HG02943 (cell line): ENCODE measurements around the gene IQGAP3.
"Not testable (repeated sequence)": the region's sequence is repeated elsewhere in the genome, so short reads cannot be mapped to it uniquely, and the experiment has no call there.

Experiments
- ATAC-seq: cut with Tn5 transposase; IDR thresholded peaks from one replicate; pipeline ENCODE4 v1.9.1; 2021; ENCODE audit warnings: mild to moderate bottlenecking, low read depth, moderate library complexity; ENCODE audit not compliant: unreplicated experiment

The IQGAP3 gene

DNA sequence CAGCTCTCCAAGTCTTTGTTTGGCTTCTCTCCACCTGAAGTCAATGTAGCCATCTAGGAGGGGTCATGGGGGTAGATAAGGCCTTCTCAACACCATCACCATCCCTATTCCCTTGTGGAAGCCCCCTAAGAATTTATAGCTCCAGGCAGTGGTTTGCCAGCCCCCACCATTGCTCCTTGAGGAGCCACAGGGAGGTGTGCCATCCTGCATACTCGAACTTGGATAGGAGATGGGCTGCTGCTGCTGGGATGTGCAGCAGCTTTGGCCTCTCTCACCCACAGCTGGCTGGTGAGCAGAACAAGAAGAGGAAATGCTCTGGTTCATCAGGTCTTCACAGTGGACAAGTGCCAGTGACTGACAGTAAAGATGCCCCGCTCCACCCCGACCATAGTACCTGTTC is 24.1 kb upstream of the IQGAP3 start:
- ATAC-seq = no peak

DNA sequence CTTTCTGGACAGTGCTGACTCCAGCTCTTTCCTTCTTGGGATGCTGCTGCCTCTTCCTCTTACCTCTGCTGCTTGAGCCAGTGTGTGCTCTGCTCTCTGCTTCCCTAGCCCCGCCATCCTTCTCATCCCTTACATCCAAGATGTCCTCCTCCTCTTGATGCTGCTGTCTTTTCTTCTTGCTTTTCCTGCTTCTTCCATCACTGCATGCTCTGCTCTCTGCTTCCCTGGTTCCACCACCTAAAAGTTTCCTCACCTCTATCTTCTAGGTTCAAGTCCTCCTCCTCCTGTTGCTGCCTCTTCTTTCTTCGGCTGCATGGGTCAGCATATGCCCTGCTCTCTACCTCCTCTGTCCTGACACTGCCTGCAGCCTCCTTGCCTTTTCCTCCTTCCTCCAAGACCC is 22.7 kb upstream of the IQGAP3 start:
- ATAC-seq = no peak

DNA sequence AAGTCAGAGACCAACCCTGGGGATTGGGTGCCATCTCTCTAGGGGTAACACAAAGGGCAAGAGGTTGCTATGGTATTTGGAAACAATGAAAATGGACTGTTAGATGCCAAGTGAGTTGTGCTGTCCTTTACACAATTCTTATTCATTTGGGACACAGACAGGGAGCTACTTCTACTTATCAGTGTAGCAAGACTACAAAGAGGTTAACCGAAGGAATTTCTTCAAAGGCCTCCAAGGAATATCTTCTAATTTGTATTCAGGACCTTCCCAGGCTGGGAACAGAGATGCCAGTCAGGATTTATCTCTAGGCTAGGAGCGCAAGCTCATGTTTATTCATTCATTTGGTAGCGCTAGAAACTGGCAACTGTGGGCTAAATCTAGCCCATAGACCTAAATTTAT is 21.8 kb upstream of the IQGAP3 start:
- no peak for ATAC-seq

DNA sequence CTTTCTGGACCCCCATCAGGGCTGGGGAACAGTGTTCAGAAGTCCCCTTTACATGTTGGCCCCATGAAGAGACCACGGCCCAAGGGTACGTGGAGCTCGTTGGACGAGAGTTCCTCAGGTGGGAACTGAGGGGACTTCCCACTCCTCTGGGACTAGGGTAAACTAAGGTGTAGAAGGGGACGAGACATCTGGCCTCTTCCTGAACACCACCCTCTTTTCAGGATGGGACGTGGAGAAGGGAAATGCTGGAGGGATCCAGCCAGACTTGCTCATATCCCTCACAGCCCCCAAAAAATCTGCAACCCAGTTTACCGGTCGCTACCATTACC is 21.3 kb upstream of the IQGAP3 start:
- no peak for ATAC-seq

DNA sequence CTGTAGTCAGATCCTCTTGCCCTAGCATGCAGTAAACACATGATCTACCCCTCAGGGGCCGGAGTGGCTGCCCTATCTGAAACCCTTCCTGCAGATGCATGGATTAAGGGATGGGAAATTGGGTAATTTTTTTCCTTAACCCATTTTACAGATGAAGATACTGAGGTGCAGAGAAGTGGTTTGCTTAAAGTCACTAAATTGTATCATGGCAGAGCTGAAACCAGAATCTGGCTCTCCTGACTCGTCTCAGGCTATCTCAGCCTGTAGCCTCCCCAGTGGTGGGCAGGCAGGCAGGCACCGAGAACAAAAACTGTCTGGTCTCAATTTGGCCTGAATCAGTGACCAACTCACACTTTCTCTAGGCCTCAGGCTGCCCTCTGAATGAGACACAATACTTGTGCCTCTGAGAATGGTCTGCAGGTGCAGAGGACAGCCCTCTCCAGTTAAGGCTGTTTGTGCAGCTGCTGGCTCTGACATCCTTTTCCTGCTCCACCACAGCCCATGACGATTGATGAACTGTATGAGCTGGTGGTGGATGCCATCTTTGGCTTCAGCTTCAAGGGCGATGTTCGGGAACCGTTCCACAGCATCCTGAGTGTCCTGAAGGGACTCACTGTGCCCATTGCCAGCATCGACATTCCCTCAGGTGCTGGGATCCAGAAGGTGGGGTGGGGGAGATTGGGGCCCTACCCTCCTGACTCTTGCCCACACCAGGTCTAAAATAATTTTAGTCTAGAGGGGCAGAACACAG is 20.7 kb upstream of the IQGAP3 start:
- ATAC-seq = no peak

DNA sequence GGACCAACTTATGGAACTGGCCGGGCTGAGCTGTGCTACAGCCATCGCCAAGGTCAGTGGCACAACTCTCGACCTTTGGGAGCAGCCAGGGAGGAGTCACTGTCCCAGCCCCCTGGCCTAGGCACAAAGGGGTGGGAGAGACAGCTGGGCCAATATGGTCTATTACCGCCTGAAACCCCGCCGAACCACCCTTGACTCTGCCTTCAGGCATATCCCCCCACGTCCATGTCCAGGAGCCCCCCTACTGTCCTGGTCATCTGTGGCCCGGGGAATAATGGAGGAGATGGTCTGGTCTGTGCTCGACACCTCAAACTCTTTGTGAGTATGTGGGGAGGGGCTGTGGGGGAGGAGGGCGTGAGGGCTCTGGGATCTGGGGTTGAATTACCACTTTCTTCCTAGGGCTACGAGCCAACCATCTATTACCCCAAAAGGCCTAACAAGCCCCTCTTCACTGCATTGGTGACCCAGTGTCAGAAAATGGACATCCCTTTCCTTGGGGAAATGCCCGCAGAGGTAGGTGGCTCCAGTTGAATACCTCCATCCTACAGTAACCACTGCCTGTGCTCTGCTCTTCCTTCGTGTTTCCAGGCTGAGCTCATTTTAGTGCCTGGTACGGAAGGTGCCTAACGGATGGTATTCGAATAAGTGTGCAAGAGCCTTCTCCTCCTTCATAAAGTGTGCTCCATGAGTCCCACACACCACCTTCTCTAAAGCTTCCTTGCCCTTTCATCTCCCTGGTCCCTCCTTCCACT is 20.0 kb upstream of the IQGAP3 start:
- ATAC-seq = no peak

DNA sequence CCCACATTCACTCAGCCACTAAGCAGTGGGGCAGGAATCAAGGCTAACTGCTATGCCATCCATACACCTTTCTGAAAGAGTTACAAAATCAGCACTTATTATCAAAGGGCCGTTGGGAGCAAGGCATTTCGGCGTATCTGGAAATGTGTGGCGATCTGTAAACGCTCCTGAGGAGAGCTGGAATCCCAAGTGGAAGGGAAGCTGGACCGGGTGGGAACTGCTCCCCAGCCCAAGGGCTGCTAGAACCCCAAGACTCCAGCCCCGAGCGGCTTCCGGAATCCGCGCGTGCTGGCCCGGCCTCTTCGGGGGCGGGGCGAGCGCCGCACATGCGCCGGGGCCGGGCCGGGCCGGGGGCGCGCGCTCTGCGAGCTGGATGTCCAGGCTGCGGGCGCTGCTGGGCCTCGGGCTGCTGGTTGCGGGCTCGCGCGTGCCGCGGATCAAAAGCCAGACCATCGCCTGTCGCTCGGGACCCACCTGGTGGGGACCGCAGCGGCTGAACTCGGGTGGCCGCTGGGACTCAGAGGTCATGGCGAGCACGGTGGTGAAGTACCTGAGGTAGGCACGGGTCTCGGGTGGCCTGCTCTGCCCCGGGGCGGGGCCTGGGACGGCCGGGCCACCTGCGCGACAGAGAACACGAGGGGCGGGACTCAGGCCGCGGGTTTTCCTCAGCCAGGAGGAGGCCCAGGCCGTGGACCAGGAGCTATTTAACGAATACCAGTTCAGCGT is 19.2 kb upstream of the IQGAP3 start, which contains the start of gene NAXE:
NAXE (plus strand) TSS at position 345 of the 726 bp plus-strand sequence; CDS start at position 374, 29 bp downstream.
- ATAC-seq = peak; percentile 79

DNA sequence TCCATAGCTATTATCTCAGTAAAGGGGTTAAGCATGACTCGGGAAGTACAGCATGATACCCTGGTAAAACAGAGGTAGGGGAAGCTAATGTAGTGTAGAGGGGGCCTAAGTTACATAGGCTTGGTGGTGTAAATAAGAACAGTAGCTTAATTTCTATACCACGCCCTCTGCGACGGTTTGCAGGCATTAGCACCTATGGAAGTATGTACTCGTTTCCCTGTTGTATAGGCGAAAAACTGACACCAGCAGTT is 18.7 kb upstream of the IQGAP3 start:
- no peak for ATAC-seq

DNA sequence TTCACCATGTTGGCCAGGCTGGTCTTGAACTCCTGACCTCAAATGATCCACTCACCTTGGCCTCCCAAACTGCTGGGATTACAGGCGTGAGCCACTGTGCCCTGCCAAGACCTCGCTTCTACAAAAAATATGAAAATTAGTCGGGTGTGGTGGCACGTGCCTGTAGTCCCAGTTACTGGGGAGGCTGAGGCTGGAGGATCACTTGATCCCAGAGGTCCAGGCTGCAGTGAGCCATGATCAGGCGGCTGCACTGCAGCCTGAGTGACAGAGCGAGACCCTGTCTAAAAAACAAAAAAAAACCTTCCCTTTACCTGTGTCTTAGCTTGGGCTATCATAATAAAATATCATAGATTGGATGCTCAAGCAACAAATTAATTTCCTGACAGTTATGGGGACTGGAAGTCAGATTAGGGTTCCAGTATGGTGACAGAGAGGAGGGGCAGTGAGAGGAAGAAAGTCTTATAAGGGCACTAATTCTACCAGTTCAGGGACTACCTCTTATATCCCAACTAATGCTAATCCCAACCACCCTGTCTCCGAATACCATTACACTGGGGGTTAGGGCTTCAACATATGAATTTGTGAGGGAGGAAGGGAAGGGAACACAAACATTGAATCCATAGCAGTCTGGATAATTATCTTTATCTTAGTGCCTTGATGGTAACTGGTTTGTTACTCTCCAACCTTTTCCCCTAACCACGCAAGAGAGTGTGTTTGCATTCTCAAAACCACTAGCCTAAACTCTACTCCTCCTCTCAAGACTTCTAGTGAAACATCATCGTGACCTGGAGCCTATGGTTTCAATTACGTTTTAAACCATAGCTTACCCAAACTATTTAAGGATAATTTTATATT is 18.2 kb upstream of the IQGAP3 start:
- ATAC-seq = no peak

DNA sequence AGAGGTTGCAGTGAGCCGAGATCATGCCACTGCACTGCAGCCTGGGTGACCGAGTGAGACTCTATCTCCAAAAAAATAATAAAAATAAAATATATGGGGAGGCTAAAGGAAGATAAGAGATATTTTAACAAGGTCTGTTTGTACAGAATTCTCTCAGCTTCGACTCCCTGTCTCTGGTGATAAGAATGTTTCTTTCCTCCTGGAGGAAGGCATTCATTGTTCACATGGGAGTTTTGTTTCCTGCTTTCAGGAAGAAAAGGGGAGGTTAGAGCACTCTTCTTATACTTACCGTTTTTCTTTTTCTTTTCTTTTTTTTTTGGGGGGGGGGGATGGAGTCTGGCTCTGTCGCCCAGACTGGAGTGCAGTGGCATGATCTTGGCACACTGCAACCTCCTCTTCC is 17.2 kb upstream of the IQGAP3 start:
- no peak for ATAC-seq

DNA sequence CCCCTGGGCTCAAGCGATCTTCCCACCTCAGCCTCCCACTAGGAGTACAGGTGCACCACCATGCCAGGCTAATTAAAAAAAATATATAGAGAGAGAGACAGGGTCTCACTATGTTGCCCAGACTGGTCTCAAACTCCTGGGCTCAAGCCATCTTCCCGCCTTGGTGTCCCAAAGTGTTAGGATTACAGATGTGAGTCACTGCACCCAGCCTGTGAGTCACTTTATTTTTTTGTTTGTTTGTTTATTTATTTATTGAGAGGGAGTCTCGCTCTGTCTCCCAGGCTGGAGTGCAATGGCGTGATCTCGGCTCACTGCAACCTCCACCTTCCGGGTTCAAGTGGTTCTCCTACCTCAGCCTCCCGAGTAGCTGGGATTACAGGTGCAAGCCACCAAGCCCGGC is 15.6 kb upstream of the IQGAP3 start:
- ATAC-seq = not testable (repeated sequence)

DNA sequence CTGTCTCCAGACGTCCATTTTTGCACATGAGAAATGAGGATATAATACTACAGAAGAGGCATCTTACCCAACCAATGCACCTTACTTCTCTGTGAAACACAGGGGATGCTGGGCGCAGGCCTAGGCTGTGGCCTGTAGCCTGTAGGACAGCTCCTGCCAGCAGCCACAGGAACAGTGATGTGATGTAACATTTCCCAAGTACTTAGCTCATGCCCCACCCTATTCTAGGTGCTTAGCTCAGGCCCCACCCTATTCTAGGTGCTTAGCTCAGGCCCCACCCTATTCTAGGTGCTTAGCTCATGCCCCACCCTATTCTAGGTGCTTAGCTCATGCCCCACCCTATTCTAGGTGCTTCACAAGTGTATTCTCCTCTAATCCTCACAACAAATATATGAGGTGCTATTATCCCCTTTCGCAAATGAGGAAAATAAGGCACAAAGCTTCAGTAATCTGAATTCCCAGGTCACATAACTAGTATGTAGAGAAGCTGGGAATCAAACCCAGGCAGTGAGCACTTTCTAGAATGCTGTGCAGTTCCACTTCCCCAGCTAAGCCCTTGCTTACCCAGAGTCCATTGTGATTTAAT is 14.6 kb upstream of the IQGAP3 start:
- ATAC-seq = no peak

DNA sequence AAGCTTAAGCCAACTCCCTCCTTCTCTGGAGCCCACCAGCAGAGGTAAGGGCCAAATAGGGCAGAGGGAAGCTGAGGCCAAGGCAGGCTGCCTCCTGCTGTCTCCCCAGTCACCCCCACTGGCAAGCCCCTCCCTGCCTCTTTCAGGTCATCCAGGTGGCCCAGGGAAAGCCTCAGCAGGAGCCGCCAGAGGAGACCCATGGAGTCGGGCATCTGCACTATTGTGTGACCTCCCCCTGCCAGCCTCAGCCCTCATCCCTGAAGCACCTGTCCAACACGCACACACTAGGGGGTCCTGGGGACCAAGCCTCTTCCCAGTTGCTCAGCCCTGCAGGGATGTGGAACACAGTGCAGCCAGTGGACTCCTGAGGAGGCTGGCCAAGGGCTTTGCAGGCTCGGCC is 14.0 kb upstream of the IQGAP3 start:
- ATAC-seq = no peak

DNA sequence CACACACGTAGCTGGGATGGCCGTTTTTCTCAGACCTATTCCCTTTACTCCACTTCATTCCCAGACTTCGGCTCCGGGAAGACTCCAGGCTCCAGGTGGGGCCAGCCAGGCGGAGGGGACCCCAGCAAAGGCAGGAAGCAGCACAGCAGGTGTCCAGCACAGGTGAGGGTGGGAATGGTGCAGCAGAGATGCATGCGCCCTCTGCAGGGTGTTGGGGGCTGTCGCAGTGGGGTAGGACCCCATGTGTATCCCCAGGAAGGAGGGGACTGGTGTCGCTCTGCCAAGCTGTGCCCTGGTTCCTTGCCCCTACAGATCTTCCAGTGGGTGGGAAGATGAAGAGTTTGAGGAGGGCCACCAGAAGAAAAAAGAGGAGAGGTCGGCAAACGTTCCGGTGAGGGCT is 12.4 kb upstream of the IQGAP3 start:
- ATAC-seq = no peak

DNA sequence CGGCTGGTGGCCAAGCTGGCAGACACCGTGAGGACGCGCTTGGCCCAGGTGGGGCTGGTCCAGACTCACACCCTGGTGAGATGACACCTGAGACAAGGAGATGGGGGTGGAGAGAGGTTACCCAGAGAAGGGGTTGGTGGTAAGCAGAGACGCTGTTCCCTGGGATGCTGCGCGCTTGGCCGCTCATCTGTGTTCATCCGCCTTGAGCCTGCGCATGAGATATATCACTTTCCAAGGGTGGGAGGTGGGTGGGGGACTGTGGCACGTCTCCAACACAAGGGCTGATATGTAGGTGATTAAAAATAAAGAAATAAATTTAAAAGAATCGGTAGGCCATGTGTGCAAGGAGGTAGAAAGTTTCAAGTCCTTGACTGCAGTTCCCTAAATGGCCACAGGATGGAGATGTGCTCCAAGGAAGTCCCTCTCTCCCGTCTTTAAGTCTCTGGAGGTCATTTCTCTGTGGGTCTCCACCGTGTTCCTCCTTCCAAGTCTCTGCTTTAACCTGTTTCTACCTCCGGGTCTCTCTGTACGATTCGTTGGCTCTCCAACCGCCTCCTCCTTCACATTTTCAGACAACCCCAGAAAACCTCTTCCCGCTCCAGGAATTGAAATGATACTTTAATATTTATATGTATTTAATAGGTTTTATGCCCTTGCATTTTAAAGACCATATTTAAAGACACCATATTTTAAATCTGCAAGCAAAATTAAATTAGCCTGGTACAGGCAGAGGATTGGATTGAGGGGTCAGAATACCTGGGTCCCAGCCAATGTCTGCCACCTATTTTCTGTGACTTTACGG is 11.7 kb upstream of the IQGAP3 start:
- ATAC-seq = no peak

DNA sequence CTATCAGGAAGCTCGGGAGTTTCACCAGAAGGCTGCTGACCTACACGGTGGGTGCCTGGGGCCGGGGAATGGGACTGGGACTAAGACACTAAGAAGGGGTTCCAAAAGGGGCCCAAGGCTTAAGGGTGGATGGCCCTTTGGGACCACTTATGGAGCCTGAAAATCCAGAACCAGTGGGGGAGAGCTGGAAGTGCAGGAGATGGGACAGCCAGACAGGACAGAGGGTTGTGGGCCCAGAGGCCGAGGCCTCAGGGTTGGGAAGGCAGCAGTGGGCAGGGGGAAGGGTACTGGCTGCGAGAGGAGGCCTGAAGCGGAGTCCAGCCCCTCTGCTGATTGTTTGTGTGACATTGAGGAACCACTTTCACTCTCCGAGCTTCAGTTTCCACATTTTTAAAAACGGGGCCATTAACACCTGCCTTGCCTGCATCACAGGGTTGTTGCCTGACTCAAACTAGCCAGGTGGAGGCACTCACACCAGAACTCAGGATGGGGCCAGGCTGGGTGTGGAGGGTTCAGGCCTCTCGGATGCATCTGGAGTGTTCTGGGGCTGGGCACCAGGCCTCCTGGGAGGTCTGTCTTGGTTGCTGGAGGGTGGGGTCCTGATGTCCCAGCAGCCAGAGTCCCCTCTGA is 10.1 kb upstream of the IQGAP3 start:
- no peak for ATAC-seq

DNA sequence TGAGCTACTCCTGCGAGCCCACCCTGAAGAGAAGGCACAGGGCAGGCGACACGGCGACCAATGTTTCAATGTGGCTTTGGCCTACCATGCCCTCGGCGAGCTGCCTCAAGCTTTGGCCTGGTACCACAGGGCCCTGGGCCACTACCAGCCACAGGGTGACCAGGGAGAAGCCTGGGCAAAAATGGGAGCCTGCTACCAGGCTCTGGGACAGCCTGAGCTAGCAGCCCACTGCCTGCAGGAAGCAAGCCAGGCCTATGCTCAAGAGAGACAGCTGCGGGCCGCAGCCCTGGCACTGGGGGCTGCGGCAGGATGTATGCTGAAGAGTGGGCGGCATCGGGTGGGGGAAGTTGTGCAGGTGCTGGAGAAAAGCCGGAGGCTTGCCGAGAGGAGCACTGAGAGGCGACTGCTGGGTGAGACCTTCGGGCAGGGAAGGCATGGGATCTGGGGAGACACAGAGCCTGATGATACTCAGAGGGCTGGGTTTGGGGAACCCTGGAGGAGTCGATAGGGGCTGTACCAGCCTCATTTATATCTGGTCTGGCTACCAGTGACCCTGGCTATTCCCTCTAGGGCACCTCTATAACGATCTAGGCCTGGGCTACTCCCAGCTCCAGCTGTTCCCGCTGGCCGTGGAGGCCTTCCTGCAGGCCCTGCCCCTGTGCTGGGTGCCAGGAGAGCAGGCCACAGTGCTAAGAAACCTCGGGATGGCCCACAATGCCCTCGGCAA is 9.5 kb upstream of the IQGAP3 start:
- no peak for ATAC-seq

DNA sequence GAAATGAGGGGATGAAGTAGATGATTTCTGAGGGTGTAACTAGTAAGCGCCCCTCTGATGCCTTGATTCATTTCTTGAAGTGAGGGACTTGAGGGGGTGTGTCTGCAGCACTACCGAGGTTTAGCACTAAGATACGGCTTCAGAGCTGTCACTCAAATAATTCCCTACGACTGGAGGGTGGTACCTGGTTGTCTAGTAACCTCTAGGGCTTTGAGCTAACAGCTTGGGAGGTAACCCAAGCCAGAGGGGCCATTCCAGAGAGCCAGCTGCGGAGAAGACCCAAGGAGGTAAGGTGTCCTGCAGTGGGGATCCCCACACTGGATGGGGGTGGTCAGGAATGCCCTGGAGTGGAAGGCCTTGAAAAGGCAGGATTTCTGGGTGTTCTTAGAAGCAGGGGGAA is 7.1 kb upstream of the IQGAP3 start, which contains the start of gene TTC24:
TTC24 (plus strand) TSS at position 252 of the 400 bp plus-strand sequence. CDS start 1,642 bp downstream, outside the sequence.
- no peak for ATAC-seq
